GM12801 (cell line): ENCODE data around the gene TRIM4.

Source experiments
- TF ChIP-seq, protein P1 (sequence below): IDR thresholded peaks from one replicate; pipeline ENCODE4 v1.5.1; 2011; ENCODE audit warnings: control low read depth; ENCODE audit not compliant: insufficient read length; ENCODE audit errors: extremely low read depth

Gene TRIM4

GRCh38 chr7:99944497-99945070 is 25.3 kb upstream of the TRIM4 start:
- TF ChIP-seq, protein P1, sequence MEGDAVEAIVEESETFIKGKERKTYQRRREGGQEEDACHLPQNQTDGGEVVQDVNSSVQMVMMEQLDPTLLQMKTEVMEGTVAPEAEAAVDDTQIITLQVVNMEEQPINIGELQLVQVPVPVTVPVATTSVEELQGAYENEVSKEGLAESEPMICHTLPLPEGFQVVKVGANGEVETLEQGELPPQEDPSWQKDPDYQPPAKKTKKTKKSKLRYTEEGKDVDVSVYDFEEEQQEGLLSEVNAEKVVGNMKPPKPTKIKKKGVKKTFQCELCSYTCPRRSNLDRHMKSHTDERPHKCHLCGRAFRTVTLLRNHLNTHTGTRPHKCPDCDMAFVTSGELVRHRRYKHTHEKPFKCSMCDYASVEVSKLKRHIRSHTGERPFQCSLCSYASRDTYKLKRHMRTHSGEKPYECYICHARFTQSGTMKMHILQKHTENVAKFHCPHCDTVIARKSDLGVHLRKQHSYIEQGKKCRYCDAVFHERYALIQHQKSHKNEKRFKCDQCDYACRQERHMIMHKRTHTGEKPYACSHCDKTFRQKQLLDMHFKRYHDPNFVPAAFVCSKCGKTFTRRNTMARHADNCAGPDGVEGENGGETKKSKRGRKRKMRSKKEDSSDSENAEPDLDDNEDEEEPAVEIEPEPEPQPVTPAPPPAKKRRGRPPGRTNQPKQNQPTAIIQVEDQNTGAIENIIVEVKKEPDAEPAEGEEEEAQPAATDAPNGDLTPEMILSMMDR, result no peak

- TF ChIP-seq, protein P1, result no peak
Measured at GRCh38 chr7:99943641-99944496, 24.5 kb upstream of the TRIM4 start.

DNA sequence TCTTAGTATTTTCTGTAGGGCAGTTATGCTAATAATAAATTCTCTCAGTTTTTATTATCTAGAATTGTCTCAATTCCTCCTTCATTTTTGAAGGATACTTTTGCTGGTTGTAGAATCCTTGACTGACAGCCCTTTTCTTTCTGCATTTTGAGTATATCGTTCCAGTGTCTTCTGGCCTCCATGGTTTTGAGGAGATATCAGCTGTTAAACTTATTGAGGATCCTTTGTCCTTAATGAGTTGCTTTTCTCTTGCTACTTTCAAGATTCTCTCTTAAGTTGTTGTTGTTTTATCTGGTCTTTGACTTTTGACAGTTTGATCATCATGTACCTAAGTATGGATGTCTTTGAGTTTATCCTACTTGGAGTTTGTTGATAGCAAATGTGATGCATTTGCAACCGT is 19.0 kb upstream of the TRIM4 start:
- TF ChIP-seq, protein P1, result no peak

DNA sequence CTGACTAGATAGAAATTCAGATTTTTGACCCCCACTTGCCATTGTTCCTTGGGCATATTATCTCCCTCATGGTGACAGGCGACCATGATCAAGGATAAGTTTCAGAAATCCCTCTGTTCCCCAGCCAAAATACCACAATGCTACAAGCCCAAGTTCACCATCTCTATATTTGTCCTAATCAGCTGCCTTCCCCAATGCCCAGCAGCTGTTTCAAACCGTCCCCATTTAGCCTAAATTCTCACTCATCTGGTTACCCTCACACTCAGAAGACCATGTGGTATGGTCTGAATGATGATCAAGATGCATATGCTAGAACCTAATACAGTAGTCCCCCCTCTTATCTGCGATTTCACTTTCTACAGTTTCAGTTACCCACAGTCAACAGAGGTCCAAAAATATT is 11.0 kb upstream of the TRIM4 start:
- TF ChIP-seq, protein P1, result no peak

DNA sequence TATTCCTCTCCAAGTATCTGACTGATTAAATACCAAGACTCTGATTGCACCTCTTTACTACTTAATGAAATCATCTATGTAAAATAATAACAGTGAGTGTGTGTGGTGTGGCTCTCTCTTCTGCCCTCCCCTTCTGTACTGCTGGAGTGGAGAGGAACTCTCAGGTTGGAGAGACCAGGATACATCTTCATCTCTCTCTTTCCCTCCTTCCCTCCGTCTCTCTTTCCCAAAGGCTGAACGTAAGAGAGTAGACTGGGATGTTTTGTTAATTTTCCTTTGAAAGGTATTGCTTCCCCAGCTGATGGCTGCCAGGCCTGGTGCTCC is 10.4 kb upstream of the TRIM4 start:
- TF ChIP-seq, protein P1, result no peak

- TF ChIP-seq, protein P1, result no peak
Measured at GRCh38 chr7:99928994-99929729, 9.8 kb upstream of the TRIM4 start, which contains the start of gene GJC3. Gene GJC3 (minus strand): TSS chr7:99929620. CDS start chr7:99929620, 0 bp downstream.

- TF ChIP-seq, protein P1, result no peak
Measured at GRCh38 chr7:99928188-99928587, 8.9 kb upstream of the TRIM4 start.
